Cardiac fibroblast (primary cell): ENCODE results near the gene FYB1.

Experiments
- DNase-seq, 2 donors: peaks; one replicate each; pipeline versions ENCODE4 v3.0.0 to v3.0.0-alpha.2; 2010; ENCODE audit warnings: low read depth in 2 of 2
- H3K4me3 ChIP-seq, 2 donors: replicated peaks in 1 of 2; 1 replicate in 1 of 2; 2 replicates in 1 of 2; pipeline ENCODE4 v1.5.1; 2011; ENCODE audit warnings: low read depth in 2 of 2, low read length in 2 of 2, mild to moderate bottlenecking in 2 of 2, moderate library complexity in 1 of 2
- TF ChIP-seq, protein P1 (sequence below): IDR thresholded peaks from one replicate; pipeline ENCODE4 v1.5.1; 2011; ENCODE audit warnings: low read depth, mild to moderate bottlenecking, low read length, inconsistent platforms

The FYB1 gene

DNA sequence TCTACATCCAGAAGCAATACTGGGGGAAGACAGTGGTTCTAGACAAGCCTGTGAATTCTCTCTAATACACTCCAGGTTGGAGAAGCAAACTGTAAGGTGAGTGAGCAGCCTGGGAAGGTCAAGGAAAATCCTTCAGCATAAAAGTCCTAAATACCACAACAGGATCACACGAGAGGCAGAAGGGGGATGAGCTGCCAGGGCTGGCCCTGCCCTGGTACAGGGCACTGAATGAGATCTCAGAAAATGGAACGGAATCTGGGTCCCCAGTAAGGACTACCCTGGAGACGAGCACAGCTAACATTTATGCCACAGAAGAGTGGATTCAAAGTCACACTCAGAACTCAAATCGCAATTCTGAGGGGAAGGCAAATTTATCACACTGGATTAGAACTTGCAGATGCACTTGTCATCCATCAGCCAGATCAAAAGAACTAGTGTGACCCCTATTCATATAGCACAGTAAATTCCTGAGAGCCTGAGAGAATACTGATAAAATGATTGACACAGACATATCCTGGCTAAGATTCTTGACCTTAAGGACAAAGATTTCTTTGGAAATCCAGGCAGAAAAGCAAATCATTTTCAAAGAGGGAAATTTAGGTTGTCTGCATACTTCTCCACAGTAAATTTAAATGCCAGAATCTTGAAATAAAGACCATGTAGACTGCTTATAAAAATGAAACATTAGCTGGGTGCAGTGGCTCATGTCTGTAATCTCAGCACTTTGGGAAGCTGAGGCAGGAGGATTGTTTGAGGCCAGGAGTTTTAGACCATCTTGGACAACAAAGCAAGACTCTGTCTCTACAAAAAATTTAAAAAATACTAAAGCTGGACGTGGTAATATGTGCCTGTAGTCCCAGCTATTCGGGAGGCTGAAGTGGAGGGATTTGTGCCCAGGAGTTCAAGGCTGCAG lies 25.6 kb downstream of the FYB1 start:
- TF ChIP-seq, protein P1, sequence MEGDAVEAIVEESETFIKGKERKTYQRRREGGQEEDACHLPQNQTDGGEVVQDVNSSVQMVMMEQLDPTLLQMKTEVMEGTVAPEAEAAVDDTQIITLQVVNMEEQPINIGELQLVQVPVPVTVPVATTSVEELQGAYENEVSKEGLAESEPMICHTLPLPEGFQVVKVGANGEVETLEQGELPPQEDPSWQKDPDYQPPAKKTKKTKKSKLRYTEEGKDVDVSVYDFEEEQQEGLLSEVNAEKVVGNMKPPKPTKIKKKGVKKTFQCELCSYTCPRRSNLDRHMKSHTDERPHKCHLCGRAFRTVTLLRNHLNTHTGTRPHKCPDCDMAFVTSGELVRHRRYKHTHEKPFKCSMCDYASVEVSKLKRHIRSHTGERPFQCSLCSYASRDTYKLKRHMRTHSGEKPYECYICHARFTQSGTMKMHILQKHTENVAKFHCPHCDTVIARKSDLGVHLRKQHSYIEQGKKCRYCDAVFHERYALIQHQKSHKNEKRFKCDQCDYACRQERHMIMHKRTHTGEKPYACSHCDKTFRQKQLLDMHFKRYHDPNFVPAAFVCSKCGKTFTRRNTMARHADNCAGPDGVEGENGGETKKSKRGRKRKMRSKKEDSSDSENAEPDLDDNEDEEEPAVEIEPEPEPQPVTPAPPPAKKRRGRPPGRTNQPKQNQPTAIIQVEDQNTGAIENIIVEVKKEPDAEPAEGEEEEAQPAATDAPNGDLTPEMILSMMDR, result no peak
- no peak overlapping the region for H3K4me3 ChIP-seq
- DNase-seq, result no peak

DNA sequence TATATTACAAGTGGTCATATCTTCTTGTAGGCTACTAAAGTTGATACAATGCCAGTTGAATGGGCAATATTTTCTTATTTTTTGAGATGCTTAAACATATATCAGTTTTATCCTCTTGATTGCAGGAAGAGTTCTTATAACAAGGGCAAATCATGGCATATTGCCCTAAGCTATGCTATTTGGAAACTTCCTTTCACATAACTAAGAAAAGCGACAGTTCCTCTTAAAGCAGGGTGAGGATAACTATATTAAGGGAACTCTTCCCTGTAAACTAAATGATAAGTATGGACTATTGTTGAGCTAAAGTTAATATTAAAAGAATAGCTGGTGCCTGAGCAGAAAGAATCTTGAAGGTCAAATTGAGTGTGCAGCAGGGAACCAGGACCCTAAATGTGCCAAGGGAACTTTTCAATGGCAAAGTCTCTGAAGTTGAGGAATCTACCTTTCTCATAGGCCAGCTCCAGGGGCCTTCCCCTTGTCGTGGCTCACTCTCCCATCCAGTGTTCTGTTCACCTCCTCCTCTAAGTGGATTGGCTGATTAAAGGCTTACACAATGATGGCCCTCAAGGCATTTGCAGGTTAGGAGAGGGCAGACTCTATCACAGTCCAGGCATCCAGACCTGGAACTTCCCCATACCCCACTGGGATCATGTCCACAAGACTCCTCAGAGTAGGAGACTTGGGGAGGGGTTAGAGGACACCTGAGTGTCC lies 26.8 kb downstream of the FYB1 start:
- DNase-seq, result no peak
- H3K4me3 ChIP-seq, result no peak overlapping the region
- TF ChIP-seq, protein P1, result no peak

DNA sequence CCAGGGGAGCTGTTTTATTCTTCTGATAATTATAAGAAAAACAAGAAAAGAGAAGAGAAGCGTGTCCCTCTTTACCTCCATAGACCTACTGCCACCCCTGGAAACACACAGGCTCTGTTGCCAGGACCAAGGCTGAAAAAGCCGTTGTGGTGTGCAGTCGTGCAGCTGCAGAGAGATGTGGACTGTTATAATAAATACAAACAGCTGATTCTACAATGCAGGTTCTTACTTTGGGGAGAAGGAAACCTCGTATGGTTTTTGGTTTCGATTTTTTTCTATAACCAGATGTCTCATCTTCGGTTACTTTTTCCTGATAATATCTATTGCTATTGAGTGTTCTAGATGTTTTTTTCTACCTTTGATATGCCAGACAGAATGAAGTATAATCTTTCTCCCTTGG lies 28.1 kb downstream of the FYB1 start:
- no peak overlapping the region for H3K4me3 ChIP-seq
- no peak for DNase-seq
- TF ChIP-seq, protein P1, result no peak

DNA sequence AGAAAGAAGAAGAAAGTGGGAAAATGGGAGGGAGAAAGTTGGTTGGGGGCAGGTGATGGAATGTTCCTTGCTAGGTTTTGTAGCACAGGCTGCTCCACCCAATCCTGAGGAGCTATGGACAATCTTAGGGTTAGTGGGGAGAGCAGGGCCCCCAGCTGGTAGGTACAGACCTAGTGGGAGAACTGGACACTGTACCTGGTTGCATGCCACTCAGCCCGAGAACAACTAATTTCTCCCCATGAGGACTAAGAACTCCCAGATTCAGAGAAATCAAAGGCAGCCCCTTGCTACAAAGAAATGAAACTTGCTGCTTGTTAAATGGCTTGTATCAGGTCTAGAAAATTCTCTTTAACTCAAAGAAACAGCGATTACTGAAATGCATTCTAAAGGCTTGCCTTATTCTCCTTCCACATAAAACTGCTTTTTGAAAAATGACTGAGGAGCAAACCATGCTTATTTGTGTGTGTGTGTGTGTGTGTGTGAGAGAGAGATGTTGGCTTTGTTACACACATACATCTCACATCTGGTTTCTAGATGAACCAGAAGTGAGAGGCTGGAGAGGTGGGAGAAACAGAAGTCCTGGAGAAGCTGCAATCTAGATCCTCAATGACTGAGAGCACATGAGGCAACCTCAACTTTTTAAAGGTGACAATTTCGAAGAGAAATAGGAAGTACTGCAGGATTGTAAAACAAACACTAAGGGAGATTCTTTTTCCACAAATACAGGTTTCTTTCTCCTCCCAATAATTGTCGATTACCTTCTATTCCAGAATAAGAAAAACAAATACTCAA lies 28.9 kb downstream of the FYB1 start:
- TF ChIP-seq, protein P1, result no peak
- no peak for DNase-seq
- H3K4me3 ChIP-seq, result no peak overlapping the region

DNA sequence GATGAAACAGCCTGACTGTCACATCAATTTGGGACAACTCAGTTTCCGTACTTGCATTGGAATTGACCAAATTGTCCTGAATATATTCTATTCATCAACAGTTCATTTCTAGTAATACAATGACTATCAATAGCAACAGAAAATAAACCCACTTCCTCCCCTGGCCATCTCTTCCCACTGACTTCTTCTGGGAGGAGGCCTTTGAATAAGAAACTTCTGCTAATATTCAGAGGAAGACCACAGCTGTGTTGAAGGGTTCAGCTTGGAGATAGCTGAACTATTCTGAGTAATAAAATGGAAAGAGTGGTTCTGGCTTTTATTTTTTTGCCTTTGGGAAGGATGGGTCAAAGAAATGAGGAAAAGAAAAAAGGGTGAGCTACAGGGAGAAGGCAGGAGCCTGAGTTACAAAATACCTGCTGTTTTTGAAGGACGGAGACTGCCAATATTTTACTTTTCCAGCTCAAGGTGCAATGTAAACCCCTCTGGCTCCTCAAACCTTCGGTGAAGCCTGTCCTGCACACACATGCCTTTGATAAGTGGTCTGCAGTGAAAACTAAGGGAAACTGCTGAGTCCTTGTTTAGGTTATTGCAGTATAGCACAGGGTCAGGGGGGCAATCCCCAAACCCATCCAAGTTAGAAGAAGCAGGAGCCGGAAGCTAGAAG lies 29.9 kb downstream of the FYB1 start:
- no peak overlapping the region for H3K4me3 ChIP-seq
- DNase-seq, result no peak
- TF ChIP-seq, protein P1, result no peak
